ENCODE measurements around the gene OSBPL9.

The OSBPL9 gene

GRCh38 chr1:51738681-51739080 lies 121.8 kb downstream of the OSBPL9 start:
- H3K27ac ChIP-seq, result no peak overlapping the region
- TF ChIP-seq CTCF (conservative IDR thresholded peaks at IDR 0.05), result no peak

- no peak overlapping the region for H3K27ac ChIP-seq
- no peak for TF ChIP-seq CTCF (conservative IDR thresholded peaks at IDR 0.05)
Measured at GRCh38 chr1:51740652-51741051, 123.8 kb downstream of the OSBPL9 start.

GRCh38 chr1:51741121-51741681 lies 124.3 kb downstream of the OSBPL9 start:
- H3K27ac ChIP-seq, result no peak overlapping the region
- TF ChIP-seq CTCF (conservative IDR thresholded peaks at IDR 0.05), result no peak

- H3K27ac ChIP-seq, result no peak overlapping the region
- TF ChIP-seq CTCF (conservative IDR thresholded peaks at IDR 0.05), result no peak
Measured at GRCh38 chr1:51744506-51745303, 127.8 kb downstream of the OSBPL9 start.

GRCh38 chr1:51745304-51745570 lies 128.3 kb downstream of the OSBPL9 start:
- no peak overlapping the region for H3K27ac ChIP-seq
- no peak for TF ChIP-seq CTCF (conservative IDR thresholded peaks at IDR 0.05)

- H3K27ac ChIP-seq, result no peak overlapping the region
- no peak for TF ChIP-seq CTCF (conservative IDR thresholded peaks at IDR 0.05)
Measured at GRCh38 chr1:51749151-51749550, 132.3 kb downstream of the OSBPL9 start.

GRCh38 chr1:51750218-51750617 lies 133.3 kb downstream of the OSBPL9 start:
- no peak for TF ChIP-seq CTCF (conservative IDR thresholded peaks at IDR 0.05)
- H3K27ac ChIP-seq, result no peak overlapping the region
